NCI-H69 (cell line): ENCODE data around the gene CXCL14.
A peak's percentile ranks its signal among the peaks of the same experiment; 100 is the strongest.

Experiments used
- DNase-seq: peaks from one replicate; lab custom pipeline; 2025; lab: John Stamatoyannopoulos, UW

The CXCL14 gene

GRCh38 chr5:135578685-135579341 is at the start of gene CXCL14:
CXCL14 (minus strand) TSS chr5:135578991; CDS start chr5:135578778, 213 bp downstream.
- DNase-seq, result peak; percentile 86

- DNase-seq, result no peak
Measured at GRCh38 chr5:135626636-135627035, 47.8 kb upstream of the CXCL14 start.

GRCh38 chr5:135625961-135626360 is 47.2 kb upstream of the CXCL14 start:
- no peak for DNase-seq

- no peak for DNase-seq
Measured at GRCh38 chr5:135625486-135625885, 46.7 kb upstream of the CXCL14 start.

- DNase-seq, result no peak
Measured at GRCh38 chr5:135625061-135625460, 46.3 kb upstream of the CXCL14 start.

DNA sequence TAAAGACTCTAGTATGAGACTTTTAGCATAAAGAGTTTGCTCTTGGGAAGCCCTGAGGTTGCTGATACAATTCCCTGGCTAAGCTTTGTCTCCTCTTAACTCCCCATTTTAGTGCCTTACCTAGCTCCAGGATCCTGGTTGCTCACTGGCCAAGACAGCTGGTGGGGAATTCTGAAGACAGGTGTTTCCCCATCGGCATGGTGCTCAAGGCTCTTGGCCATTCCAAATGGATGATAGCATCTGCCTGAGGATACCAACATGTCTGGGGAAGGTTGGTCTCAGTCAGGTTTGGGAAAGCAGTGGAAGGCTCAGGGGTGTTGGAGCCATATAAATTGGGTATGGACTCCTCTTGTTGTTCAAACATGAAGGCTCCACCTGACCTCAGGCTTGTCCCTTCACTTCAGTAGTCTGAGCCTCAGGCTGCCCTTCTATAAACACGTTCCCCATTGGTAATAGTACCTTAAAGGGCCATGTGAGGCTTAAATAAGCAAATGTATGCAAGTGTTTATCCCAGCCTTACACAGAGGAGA is 44.5 kb upstream of the CXCL14 start:
- DNase-seq, result no peak

DNA sequence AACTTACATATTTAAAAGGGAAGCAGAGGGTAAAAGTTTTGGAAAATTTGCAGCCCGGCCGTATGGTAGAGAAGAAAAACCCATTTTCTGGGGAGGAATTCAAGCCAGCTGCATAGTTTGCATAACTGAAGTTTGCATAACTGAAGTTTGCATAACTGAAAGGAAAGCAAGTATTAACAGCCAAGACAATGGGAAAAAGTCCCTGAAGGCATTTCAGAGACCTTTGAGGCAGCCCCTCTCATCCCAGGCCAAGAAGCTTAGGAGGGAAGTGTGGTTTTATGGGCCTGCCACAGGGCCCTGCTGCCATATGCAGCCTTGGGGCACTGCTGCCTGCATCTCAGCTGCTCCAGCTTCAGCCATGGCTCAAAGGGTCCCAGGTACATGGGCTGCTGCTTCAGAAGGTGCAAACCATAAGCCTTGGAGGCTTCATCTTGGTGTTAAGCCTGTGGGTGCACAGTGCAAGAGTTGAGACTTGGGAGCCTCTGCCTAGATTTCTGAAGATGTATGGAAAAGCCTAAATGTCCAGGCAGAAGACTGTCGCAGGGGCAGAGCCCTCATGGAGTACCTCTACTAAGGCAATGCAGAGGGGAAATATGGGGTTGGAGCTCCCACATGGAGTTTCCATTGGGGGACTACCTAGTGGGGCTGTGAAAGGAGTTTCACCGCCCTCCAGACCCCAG is 36.9 kb upstream of the CXCL14 start:
- DNase-seq, result no peak

- DNase-seq, result no peak
Measured at GRCh38 chr5:135615171-135615570, 36.4 kb upstream of the CXCL14 start.

DNA sequence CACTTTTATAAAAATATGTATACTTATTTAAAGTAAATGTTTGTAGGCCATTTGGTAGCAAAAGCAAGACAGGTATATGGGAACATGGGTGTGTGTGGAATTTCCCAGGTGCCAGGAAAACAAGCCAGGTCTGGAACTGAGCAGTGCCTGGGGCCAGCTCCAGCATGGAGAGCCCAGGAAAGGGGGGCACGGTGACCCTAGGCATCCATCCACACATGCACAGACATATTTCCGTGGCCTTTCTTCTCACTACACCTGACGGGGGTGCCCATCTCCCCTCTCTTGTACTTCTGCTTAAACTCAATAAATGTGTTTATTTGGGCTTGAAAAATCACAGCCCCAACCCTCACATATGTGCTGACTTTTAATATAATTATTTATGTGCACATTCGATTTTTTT is 31.2 kb upstream of the CXCL14 start:
- DNase-seq, result no peak

GRCh38 chr5:135608761-135609443 is 30.1 kb upstream of the CXCL14 start:
- DNase-seq, result no peak

GRCh38 chr5:135608361-135608760 is 29.6 kb upstream of the CXCL14 start:
- no peak for DNase-seq

GRCh38 chr5:135606431-135606830 is 27.6 kb upstream of the CXCL14 start:
- no peak for DNase-seq

GRCh38 chr5:135605221-135605620 is 26.4 kb upstream of the CXCL14 start:
- DNase-seq, result no peak

DNA sequence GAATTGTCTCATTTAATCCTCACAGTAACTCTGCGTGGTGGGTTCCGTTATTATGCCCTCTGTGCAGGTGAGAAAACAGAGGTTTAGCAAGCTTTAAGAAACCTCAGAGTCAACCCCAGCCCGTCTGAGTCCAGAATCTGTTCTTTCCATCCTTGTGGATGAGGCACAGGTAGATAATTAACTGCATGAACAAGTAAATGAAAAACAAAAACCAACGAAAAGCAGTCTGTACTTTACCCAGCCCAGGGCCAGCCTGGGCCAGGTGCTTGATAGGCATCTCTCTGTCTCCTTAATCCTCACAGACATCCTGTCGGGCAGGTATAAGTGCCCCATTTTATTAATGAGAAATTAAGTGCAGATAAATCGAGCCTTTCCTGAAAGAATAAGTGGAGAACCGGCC is 25.3 kb upstream of the CXCL14 start:
- no peak for DNase-seq

- DNase-seq, result peak; percentile 98
Measured at GRCh38 chr5:135602882-135603721, 24.3 kb upstream of the CXCL14 start.

GRCh38 chr5:135601466-135601865 is 22.7 kb upstream of the CXCL14 start:
- no peak for DNase-seq

GRCh38 chr5:135600971-135601381 is 22.2 kb upstream of the CXCL14 start:
- no peak for DNase-seq

GRCh38 chr5:135600152-135600570 is 21.4 kb upstream of the CXCL14 start:
- no peak for DNase-seq

GRCh38 chr5:135599421-135600151 is 20.8 kb upstream of the CXCL14 start:
- peak; percentile 34 for DNase-seq

GRCh38 chr5:135598691-135599395 is 20.1 kb upstream of the CXCL14 start:
- DNase-seq, result no peak

DNA sequence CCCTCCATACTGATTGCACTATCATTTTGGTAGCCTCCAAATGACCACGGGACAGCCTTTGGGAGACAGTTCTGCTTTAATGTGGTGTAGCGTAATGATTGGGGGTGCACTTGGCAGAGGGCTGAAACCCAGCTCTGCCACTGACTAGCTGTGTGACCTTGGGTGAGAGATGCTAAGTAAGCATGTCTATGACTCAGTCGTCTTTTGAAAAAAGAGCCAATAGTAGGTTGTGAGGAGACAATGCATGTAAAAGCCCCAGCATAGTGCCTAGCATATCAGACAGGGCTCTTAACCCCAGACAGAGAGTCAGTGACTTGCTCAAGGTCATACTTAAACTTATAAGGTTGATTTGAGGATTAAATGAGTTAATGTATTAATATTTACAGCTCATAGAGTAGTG is 18.0 kb upstream of the CXCL14 start:
- no peak for DNase-seq
